Adrenal gland (tissue), 5 donors: ENCODE data around the gene FAH.

Experiments used
- CTCF ChIP-seq, 6 experiments: fragments of 450-650 bp in 4 of 6; fragments of 200-600 bp in 2 of 6; sonication (generic) in 1 of 6; IDR thresholded peaks; 1 replicate in 5 of 6; 2 replicates in 1 of 6; pipeline versions ENCODE4 v1.5.1 to v1.8.0; 2016 to 2021; ENCODE audit warnings: antibody characterized with exemption in 6 of 6, mild to moderate bottlenecking in 2 of 6, moderate library complexity in 1 of 6
- POLR2A ChIP-seq, 2 donors: fragments of 450-650 bp; IDR thresholded peaks; one replicate each; pipeline ENCODE4 v1.6.1; 2017; ENCODE audit warnings: antibody characterized with exemption in 2 of 2, mild to moderate bottlenecking in 2 of 2, moderate library complexity in 1 of 2
- donor health status: DM: no; HTN: no; CAD: no.

GRCh38 chr15:80105595-80105994, 47.2 kb upstream of the FAH start:
- no peak for TF ChIP-seq POLR2A (IDR thresholded peaks at IDR 0.05)
- TF ChIP-seq CTCF (IDR thresholded peaks at IDR 0.05) = no peak
